ENCODE measurements around the gene SELENOO. TPM values are rescaled to one million over a fixed set of nuclear protein-coding genes. Genes with fewer than 3 reads are reported as not detected.

SELENOO gene
- total RNA-seq, 4 donors from 2014 or later, result 36.1 to 66.6 (median 44.8) TPM

- Histone ChIP-seq H3K27me3 (peaks cover 0 to 58% of the 10 kb centered on the region in 2 donors), H3K27ac (no peak overlapping the region), H3K4me1 (peaks cover 0 to 28% (median 4%) of the 10 kb centered on the region in 4 donors), H3K36me3 (no peaks in the 10 kb centered on the region), H3K4me3 (no peak overlapping the region), H3K9me3 (no peaks in the 10 kb centered on the region)
- DNase-seq (ENCODE audit: low spot score in 2 of 2), result no peak
- 74 to 78% methylated on average over 23 to 24 of the region's 24 CpGs for WGBS, 2 donors
- TF ChIP-seq CTCF (IDR thresholded peaks at IDR 0.05) (no peak), POLR2A (IDR thresholded peaks at IDR 0.05) (no peak), EP300 (IDR thresholded peaks at IDR 0.05) (no peak)
Measured at GRCh38 chr22:50258361-50259292, 57.8 kb downstream of the SELENOO start.

- Histone ChIP-seq H3K36me3 (no peaks in the 10 kb centered on the region), H3K9me3 (no peaks in the 10 kb centered on the region), H3K27me3 (peaks cover 0 to 61% of the 10 kb centered on the region in 2 donors), H3K27ac (no peak overlapping the region), H3K4me3 (no peak overlapping the region), H3K4me1 (peaks cover 0 to 28% (median 4%) of the 10 kb centered on the region in 4 donors)
- 80 to 86% methylated on average over 15 of the region's 15 CpGs for WGBS, 2 donors
- TF ChIP-seq EP300 (IDR thresholded peaks at IDR 0.05), result no peak
- TF ChIP-seq POLR2A (IDR thresholded peaks at IDR 0.05), result no peak
- TF ChIP-seq CTCF (IDR thresholded peaks at IDR 0.05), result no peak
- DNase-seq (ENCODE audit: low spot score in 2 of 2), result no peak
Measured at GRCh38 chr22:50259302-50259701, 58.5 kb downstream of the SELENOO start.

GRCh38 chr22:50260434-50260800 is 59.6 kb downstream of the SELENOO start:
- no peaks in the 10 kb centered on the region for H3K36me3 ChIP-seq
- H3K4me1 ChIP-seq, result peaks cover 0 to 28% (median 4%) of the 10 kb centered on the region in 4 donors
- H3K4me3 ChIP-seq, result peak overlapping the region in 3 of 4 donors; percentile 24 to 52 (median 39)
- DNase-seq (ENCODE audit: low spot score in 2 of 2), result no peak
- H3K27ac ChIP-seq, result no peak overlapping the region
- TF ChIP-seq EP300 (IDR thresholded peaks at IDR 0.05), result no peak
- TF ChIP-seq CTCF (IDR thresholded peaks at IDR 0.05), result no peak
- no peak for TF ChIP-seq POLR2A (IDR thresholded peaks at IDR 0.05)
- WGBS, 2 donors, result 32% methylated on average over 5 to 11 of the region's 11 CpGs
- H3K27me3 ChIP-seq, result peaks cover 0 to 61% of the 10 kb centered on the region in 2 donors
- no peaks in the 10 kb centered on the region for H3K9me3 ChIP-seq

GRCh38 chr22:50260801-50261614 is 60.2 kb downstream of the SELENOO start:
- WGBS, 2 donors, result 0 to 1% methylated on average over 18 to 37 of the region's 92 CpGs

More at GRCh38 chr22:50260801-50261614, 60.2 kb downstream of the SELENOO start:
- DNase-seq (ENCODE audit: low spot score in 2 of 2), result no peak
- Histone ChIP-seq H3K4me3 (peak overlapping the region; percentile 24 to 52 (median 34)), H3K9me3 (no peaks in the 10 kb centered on the region), H3K27me3 (peaks cover 0 to 61% of the 10 kb centered on the region in 2 donors), H3K36me3 (no peaks in the 10 kb centered on the region), H3K27ac (peak overlapping the region in 1 of 4 donors; percentile 36), H3K4me1 (peaks cover 0 to 28% (median 4%) of the 10 kb centered on the region in 4 donors)
- TF ChIP-seq CTCF (IDR thresholded peaks at IDR 0.05) (no peak), EP300 (IDR thresholded peaks at IDR 0.05) (no peak), POLR2A (IDR thresholded peaks at IDR 0.05) (no peak)

All from tibial nerve (tissue), 4 donors.